Adrenal gland (tissue), 19 donors: ENCODE data around the gene PCDHGB1. TPM values are rescaled to one million over a fixed set of nuclear protein-coding genes. Genes with fewer than 3 reads are reported as not detected.
A peak's percentile ranks its signal among the peaks of the same experiment; 100 is the strongest.
"Not testable (repeated sequence)": the region's sequence is repeated elsewhere in the genome, so short reads cannot be mapped to it uniquely, and the experiment has no call there.

Experiments used
- DNase-seq, 7 donors: peaks; one replicate each; pipeline ENCODE4 v3.0.0-alpha.2; 2019 to 2020
- H3K27ac ChIP-seq, 5 donors: fragments of 200-600 bp; sonication (generic) in 4 of 5; 1 replicate in 3 of 5; 2 replicates in 2 of 5; pipeline versions ENCODE4 v1.5.1 to v1.8.0; 2016 to 2020; ENCODE audit warnings: mild to moderate bottlenecking in 1 of 5
- H3K27me3 ChIP-seq: fragments of 200-600 bp; 2 replicates; pipeline ENCODE4 v1.8.0; 2021
- H3K36me3 ChIP-seq, 2 donors: fragments of 200-600 bp; replicated peaks in 1 of 2; 1 replicate in 1 of 2; 2 replicates in 1 of 2; pipeline versions ENCODE4 v1.5.1 to v1.8.0; 2018 to 2022
- H3K4me1 ChIP-seq, 2 donors: fragments of 200-600 bp; replicated peaks in 1 of 2; 1 replicate in 1 of 2; 2 replicates in 1 of 2; pipeline versions ENCODE4 v1.5.1 to v1.8.0; 2018 to 2021
- H3K4me3 ChIP-seq, 4 donors: fragments of 200-600 bp; sonication (generic) in 3 of 4; one replicate each; pipeline ENCODE4 v1.5.1; 2016 to 2018
- H3K9me3 ChIP-seq, 3 donors: fragments of 200-600 bp; sonication (generic) in 1 of 3; replicated peaks in 1 of 3; 1 replicate in 2 of 3; 2 replicates in 1 of 3; pipeline versions ENCODE4 v1.5.1 to v1.8.0; 2016 to 2021
- POLR2A ChIP-seq, 2 donors: fragments of 450-650 bp; IDR thresholded peaks; one replicate each; pipeline ENCODE4 v1.6.1; 2017; ENCODE audit warnings: antibody characterized with exemption in 2 of 2, mild to moderate bottlenecking in 2 of 2, moderate library complexity in 1 of 2
- WGBS, 4 donors: extraction: QIAGEN DNeasy Blood & Tissue Kit in 2 of 4; methylation state at CpG; one replicate each; pipeline versions ENCODE4 v1.1.5 to v1.1.7; 2013 to 2017; 5-methylcytosine and 5-hydroxymethylcytosine counted together
- intact Hi-C, 2 donors: fragments of 100-400 bp; cut with DNase I; formaldehyde crosslinking; loops; one replicate each; pipeline versions ENCODE4 v1.14.1 to v1.15.0; 2022 to 2023
- long read RNA-seq, 10 donors: library from polyadenylated mRNA in 3 of 10; unstranded in 2 of 10; stranded (forward) in 1 of 10; transcript quantifications; one replicate each; pipeline ENCODE4 v2.0.0 and lab custom pipeline, GENCODE V29; 2021 to 2026
- polyA plus RNA-seq, 3 donors: library from polyadenylated mRNA; stranded (reverse); fragments of 200-250 nt in 2 of 3; fragments of 350-450 nt in 1 of 3; fragmentation: Illumina TruSeq in 1 of 3; extraction: RNeasy Lipid Tissue Mini Kit (QIAGEN cat#74804) in 1 of 3; gene quantifications; one replicate each; pipeline ENCODE4 v1.2.3, GENCODE V29; 2013 to 2014
- total RNA-seq, 9 donors: library from RNA; depleted of rRNA in 4 of 9; stranded (reverse); fragments of >200 nt in 4 of 9; fragments of 120-200 nt in 1 of 9; fragmentation: NEBNext Ultra II Directional in 1 of 9; extraction: Animal tissue kit (Norgen Biotek cat#: 25700) in 1 of 9; gene quantifications; one replicate each; pipeline versions ENCODE4 v1.1.0 to v1.2.4, GENCODE V29; 2013 to 2023
- TF ChIP-seq, protein P1 (sequence below), 6 experiments: fragments of 450-650 bp in 4 of 6; fragments of 200-600 bp in 2 of 6; sonication (generic) in 1 of 6; IDR thresholded peaks; 1 replicate in 5 of 6; 2 replicates in 1 of 6; pipeline versions ENCODE4 v1.5.1 to v1.8.0; 2016 to 2021; ENCODE audit warnings: antibody characterized with exemption in 6 of 6, mild to moderate bottlenecking in 2 of 6, moderate library complexity in 1 of 6
- donor health status: healthy with polysubstance abuse.
- donor health status: Bipolar disorder and iron deficiency.
- donor health status: DM: yes; HTN: yes; CAD: no.
- donor health status: DM: no; HTN: no; CAD: no.
- donor health status: DM: no; HTN: no; CAD: no.
- donor health status: DM: yes; HTN: yes; CAD: no.

The PCDHGB1 gene
- total RNA-seq (10 to 100 TPM in 2 of 9 donors, 1 to 10 TPM in 7; 1.6 to 16.1 (median 3.1) TPM), polyA plus RNA-seq (1 to 10 TPM in 1 of 3 donors, under 1 TPM in 2; 0.20 to 2.2 (median 0.88) TPM)
- long read RNA-seq, donor 1 = 0 reads
- long read RNA-seq, donor 2, partial matches to known transcripts = 0 of 1 reads
- long read RNA-seq, donor 2, other reads (novel, unspliced or antisense) = 0 of 1 reads
- long read RNA-seq, donor 3 = 0 reads
- long read RNA-seq, donor 4 = 0 reads
- long read RNA-seq, donor 5, partial matches to known transcripts = 0 of 1 reads
- long read RNA-seq, donor 5, other reads (novel, unspliced or antisense) = 0 of 1 reads
- long read RNA-seq, donor 6 = 0 reads
- long read RNA-seq, donor 7 = 0 reads
- long read RNA-seq, donor 8 = 0 reads
- long read RNA-seq, donor 9 = 0 reads
- long read RNA-seq, donor 10 = 0 reads

- no peak for TF ChIP-seq POLR2A (IDR thresholded peaks at IDR 0.05)
- TF ChIP-seq, protein P1, sequence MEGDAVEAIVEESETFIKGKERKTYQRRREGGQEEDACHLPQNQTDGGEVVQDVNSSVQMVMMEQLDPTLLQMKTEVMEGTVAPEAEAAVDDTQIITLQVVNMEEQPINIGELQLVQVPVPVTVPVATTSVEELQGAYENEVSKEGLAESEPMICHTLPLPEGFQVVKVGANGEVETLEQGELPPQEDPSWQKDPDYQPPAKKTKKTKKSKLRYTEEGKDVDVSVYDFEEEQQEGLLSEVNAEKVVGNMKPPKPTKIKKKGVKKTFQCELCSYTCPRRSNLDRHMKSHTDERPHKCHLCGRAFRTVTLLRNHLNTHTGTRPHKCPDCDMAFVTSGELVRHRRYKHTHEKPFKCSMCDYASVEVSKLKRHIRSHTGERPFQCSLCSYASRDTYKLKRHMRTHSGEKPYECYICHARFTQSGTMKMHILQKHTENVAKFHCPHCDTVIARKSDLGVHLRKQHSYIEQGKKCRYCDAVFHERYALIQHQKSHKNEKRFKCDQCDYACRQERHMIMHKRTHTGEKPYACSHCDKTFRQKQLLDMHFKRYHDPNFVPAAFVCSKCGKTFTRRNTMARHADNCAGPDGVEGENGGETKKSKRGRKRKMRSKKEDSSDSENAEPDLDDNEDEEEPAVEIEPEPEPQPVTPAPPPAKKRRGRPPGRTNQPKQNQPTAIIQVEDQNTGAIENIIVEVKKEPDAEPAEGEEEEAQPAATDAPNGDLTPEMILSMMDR (IDR thresholded peaks at IDR 0.05) = peak in 4 of 6 experiments; percentile 16 to 29 (median 22)
- H3K27ac ChIP-seq = no peak within 1 kb of the TSS
- intact Hi-C loops = no loop called here
- WGBS, 4 donors = 16 to 31% (median 21%) methylated on average over 28 to 29 of the region's 29 CpGs
- H3K27me3 ChIP-seq = no peaks in the 10 kb centered on the region
- no peaks in the 10 kb centered on the region for H3K4me1 ChIP-seq
- H3K4me3 ChIP-seq = peak within 1 kb of the TSS in 1 of 4 donors; percentile 33
- H3K9me3 ChIP-seq = peaks cover 0 to 14% (median 13%) of the 10 kb centered on the region in 3 donors
- no peaks in the 10 kb centered on the region for H3K36me3 ChIP-seq
- DNase-seq = peak in 2 of 7 donors; percentile 35 to 46
Measured at GRCh38 chr5:141349917-141350619, at the start of gene PCDHGB1. PCDHGB1 (plus strand) TSS chr5:141350099; CDS start chr5:141350261, 162 bp downstream.

GRCh38 chr5:141303756-141304155, 46.1 kb upstream of the PCDHGB1 start, which contains the start of gene SLC25A2:
SLC25A2 (minus strand) TSS chr5:141304049; CDS start chr5:141303865, 184 bp downstream.
- Histone ChIP-seq H3K27ac (no peak within 1 kb of the TSS), H3K4me3 (no peak within 1 kb of the TSS), H3K4me1 (no peaks in the 10 kb centered on the region), H3K36me3 (no peaks in the 10 kb centered on the region), H3K27me3 (no peaks in the 10 kb centered on the region), H3K9me3 (peaks cover 0 to 72% (median 6%) of the 10 kb centered on the region in 3 donors)
- TF ChIP-seq, protein P1 (IDR thresholded peaks at IDR 0.05) = no peak
- TF ChIP-seq POLR2A (IDR thresholded peaks at IDR 0.05) = no peak
- no peak for DNase-seq
- intact Hi-C loops = no loop called here
- 34 to 60% (median 48%) methylated on average over 2 to 36 of the region's 36 CpGs for WGBS, 4 donors

GRCh38 chr5:141306630-141307029, 43.3 kb upstream of the PCDHGB1 start:
- Histone ChIP-seq H3K4me1 (no peaks in the 10 kb centered on the region), H3K36me3 (no peaks in the 10 kb centered on the region), H3K4me3 (no peak overlapping the region), H3K27ac (no peak overlapping the region), H3K27me3 (no peaks in the 10 kb centered on the region), H3K9me3 (peaks cover 0 to 90% (median 0%) of the 10 kb centered on the region in 3 donors)
- DNase-seq = no peak
- 91 to 100% (median 97%) methylated on average over 1 of the region's 1 CpG for WGBS, 4 donors
- TF ChIP-seq, protein P1 (IDR thresholded peaks at IDR 0.05) = no peak
- intact Hi-C loops = no loop called here

GRCh38 chr5:141313711-141314110, 36.2 kb upstream of the PCDHGB1 start:
- no peaks in the 10 kb centered on the region for H3K27me3 ChIP-seq
- intact Hi-C loops = loop anchor here in 1 of 2 donors (5.0 to 10.0 kb wide), 2 partner anchors 51 to 101 kb away; partner anchors contain the start of genes PCDHGA10 and PCDHGB7
- H3K36me3 ChIP-seq = no peaks in the 10 kb centered on the region
- no peak for DNase-seq
- H3K9me3 ChIP-seq = peaks cover 3 to 93% (median 30%) of the 10 kb centered on the region in 3 donors
- no peaks in the 10 kb centered on the region for H3K4me1 ChIP-seq
- no peak overlapping the region for H3K27ac ChIP-seq
- H3K4me3 ChIP-seq = no peak overlapping the region
- TF ChIP-seq POLR2A (IDR thresholded peaks at IDR 0.05) = no peak
- TF ChIP-seq, protein P1 (IDR thresholded peaks at IDR 0.05) = no peak

DNA sequence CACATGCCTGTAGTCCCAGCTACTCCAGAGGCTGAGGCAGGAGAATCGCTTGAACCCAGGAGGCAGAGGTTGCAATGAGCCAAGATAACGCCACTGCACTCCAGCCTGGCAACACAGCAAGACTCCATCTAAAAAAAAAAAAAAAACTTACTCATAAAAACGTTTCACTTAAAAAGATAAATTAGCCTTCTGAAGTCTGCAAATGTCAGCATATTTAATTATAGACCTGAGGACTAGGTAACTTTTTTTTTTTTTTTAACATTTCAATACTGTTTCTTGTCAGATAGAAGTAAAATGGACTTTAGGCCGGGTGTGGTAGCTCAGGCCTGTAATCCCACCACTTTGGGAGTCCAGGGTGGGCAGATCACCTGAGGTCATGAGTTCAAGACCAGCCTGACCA, 32.9 kb upstream of the PCDHGB1 start:
- H3K27me3 ChIP-seq, H3K27ac ChIP-seq, H3K4me1 ChIP-seq, H3K36me3 ChIP-seq, DNase-seq: not testable (repeated sequence)
- intact Hi-C loops = loop anchor here in 1 of 2 donors (10.0 kb wide), 1 partner anchor 98 kb away; the partner anchor contains the start of genes PCDHGA10 and PCDHGB7
- 78 to 86% (median 82%) methylated on average over 4 of the region's 4 CpGs for WGBS, 4 donors
- peak overlapping the region in 1 of 4 donors; percentile 12 for H3K4me3 ChIP-seq
- H3K9me3 ChIP-seq = peaks cover 11 to 86% (median 38%) of the 10 kb centered on the region in 3 donors
